ENCODE data around the gene ADCY2.

The ADCY2 gene

GRCh38 chr5:7395947-7396712 is at the start of gene ADCY2:
Gene ADCY2, plus strand, starts transcription at chr5:7396138. Its CDS starts 159 bp downstream, at chr5:7396297.
- no peak for DNase-seq

- no peak for DNase-seq
Observed at GRCh38 chr5:7347377-7347776, 48.6 kb upstream of the ADCY2 start.

GRCh38 chr5:7348168-7348854 is 47.6 kb upstream of the ADCY2 start:
- no peak for DNase-seq

- DNase-seq, result no peak
Observed at GRCh38 chr5:7361593-7361992, 34.3 kb upstream of the ADCY2 start.

GRCh38 chr5:7363067-7363677 is 32.8 kb upstream of the ADCY2 start:
- DNase-seq, result no peak

- DNase-seq, result no peak
Observed at GRCh38 chr5:7364226-7364875, 31.6 kb upstream of the ADCY2 start.

GRCh38 chr5:7367780-7368179 is 28.2 kb upstream of the ADCY2 start:
- no peak for DNase-seq

- no peak for DNase-seq
Observed at GRCh38 chr5:7372399-7372798, 23.5 kb upstream of the ADCY2 start.

- DNase-seq, result no peak
Observed at GRCh38 chr5:7374186-7374585, 21.8 kb upstream of the ADCY2 start.

GRCh38 chr5:7375457-7375856 is 20.5 kb upstream of the ADCY2 start:
- DNase-seq, result no peak

GRCh38 chr5:7376871-7377270 is 19.1 kb upstream of the ADCY2 start:
- no peak for DNase-seq

- DNase-seq, result no peak
Observed at GRCh38 chr5:7377761-7378160, 18.2 kb upstream of the ADCY2 start.

- DNase-seq, result no peak
Observed at GRCh38 chr5:7382588-7382987, 13.3 kb upstream of the ADCY2 start.

GRCh38 chr5:7385681-7386080 is 10.3 kb upstream of the ADCY2 start:
- no peak for DNase-seq

GRCh38 chr5:7388553-7388952 is 7.4 kb upstream of the ADCY2 start:
- no peak for DNase-seq

GRCh38 chr5:7391215-7391614 is 4.7 kb upstream of the ADCY2 start:
- no peak for DNase-seq

- DNase-seq, result no peak
Observed at GRCh38 chr5:7391814-7392692, 3.9 kb upstream of the ADCY2 start.

- no peak for DNase-seq
Observed at GRCh38 chr5:7392693-7393024, 3.3 kb upstream of the ADCY2 start.

GRCh38 chr5:7393921-7394799 is 1.8 kb upstream of the ADCY2 start:
- no peak for DNase-seq

- no peak for DNase-seq
Observed at GRCh38 chr5:7394889-7395431, 978 bp upstream of the ADCY2 start.

- no peak for DNase-seq
Observed at GRCh38 chr5:7395432-7395946, 449 bp upstream of the ADCY2 start.
